ENCODE measurements around the gene NOX5. TPM values are rescaled to one million over a fixed set of nuclear protein-coding genes. Genes with fewer than 3 reads are reported as not detected.

The NOX5 gene
- total RNA-seq, 1 donor from 2014 or later = not detected

DNA sequence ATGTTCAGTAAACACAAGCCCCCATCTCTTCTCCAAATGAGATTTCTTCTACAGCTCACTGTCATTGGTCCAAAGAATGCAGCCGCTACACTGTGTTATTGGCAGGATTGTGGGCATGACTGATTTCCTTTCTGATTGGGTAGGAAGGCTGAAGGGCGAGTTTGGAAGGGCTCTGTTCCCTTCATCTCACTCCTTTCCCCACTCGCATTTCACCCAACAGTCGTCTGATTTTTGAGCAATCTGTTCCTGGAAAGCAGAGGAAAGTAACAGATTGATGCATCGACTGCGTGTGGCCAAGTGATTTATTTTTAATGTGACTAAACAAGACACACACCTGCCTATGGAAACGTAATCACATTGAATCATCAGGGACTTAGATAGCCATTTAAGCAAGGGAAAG is 55.5 kb downstream of the NOX5 start:
- Mint-ChIP-seq H3K36me3 (ENCODE audit: insufficient read depth) (no peaks in the 10 kb centered on the region), H3K4me3 (ENCODE audit: low read depth) (no peak overlapping the region), H3K4me1 (ENCODE audit: low read depth) (peaks cover 4% of the 10 kb centered on the region), H3K27ac (no peak overlapping the region), H3K27me3 (peaks cover 34% of the 10 kb centered on the region), H3K9me3 (ENCODE audit: low read depth) (no peaks in the 10 kb centered on the region)
- no peak for DNase-seq (ENCODE audit: low spot score, unreplicated experiment)
- TF ChIP-seq, protein P1, sequence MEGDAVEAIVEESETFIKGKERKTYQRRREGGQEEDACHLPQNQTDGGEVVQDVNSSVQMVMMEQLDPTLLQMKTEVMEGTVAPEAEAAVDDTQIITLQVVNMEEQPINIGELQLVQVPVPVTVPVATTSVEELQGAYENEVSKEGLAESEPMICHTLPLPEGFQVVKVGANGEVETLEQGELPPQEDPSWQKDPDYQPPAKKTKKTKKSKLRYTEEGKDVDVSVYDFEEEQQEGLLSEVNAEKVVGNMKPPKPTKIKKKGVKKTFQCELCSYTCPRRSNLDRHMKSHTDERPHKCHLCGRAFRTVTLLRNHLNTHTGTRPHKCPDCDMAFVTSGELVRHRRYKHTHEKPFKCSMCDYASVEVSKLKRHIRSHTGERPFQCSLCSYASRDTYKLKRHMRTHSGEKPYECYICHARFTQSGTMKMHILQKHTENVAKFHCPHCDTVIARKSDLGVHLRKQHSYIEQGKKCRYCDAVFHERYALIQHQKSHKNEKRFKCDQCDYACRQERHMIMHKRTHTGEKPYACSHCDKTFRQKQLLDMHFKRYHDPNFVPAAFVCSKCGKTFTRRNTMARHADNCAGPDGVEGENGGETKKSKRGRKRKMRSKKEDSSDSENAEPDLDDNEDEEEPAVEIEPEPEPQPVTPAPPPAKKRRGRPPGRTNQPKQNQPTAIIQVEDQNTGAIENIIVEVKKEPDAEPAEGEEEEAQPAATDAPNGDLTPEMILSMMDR (IDR thresholded peaks at IDR 0.05; ENCODE audit: unreplicated experiment) = no peak

DNA sequence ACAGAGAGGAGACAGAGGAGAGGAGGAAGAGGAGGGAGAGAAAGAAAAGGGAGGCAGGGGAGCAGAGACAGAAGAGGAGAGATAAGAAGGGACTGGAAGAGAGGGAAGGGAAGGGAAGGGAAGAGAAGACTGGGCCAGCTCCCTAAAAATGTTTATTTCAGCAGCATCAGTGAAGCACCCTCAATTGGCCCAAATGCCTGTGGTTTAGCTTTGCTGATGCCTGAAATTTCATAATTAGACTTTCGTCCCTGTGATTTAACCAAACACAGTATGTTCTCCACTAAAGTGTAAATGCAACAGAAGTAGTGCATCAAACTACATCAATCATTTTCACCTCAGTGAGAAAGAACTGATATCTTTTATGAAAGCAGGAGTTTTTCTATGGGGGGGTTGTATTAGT is 55.9 kb downstream of the NOX5 start:
- no peaks in the 10 kb centered on the region for H3K36me3 Mint-ChIP-seq (ENCODE audit: insufficient read depth)

DNA sequence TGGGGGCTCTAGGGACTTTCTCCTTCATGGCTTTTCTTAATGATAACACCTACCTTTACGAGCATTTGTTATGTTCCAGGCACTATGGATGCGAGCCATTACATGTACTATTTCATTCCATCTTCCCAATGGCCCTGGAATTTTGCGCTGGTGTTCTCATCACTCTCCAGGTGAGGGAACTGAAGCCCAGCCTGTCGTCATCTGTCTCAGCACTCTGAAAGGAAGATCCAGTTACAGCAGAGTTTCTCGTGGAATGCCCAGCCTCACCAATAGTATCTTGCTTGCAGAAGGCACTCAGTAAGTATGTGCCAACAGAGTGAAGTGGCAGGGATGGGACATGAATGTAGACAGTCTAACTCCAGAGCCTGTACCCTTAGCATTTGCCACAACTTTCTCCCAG is 56.8 kb downstream of the NOX5 start:
- Mint-ChIP-seq H3K27ac (no peak overlapping the region), H3K4me3 (ENCODE audit: low read depth) (no peak overlapping the region), H3K27me3 (peaks cover 30% of the 10 kb centered on the region), H3K36me3 (ENCODE audit: insufficient read depth) (no peaks in the 10 kb centered on the region), H3K4me1 (ENCODE audit: low read depth) (peaks cover 5% of the 10 kb centered on the region), H3K9me3 (ENCODE audit: low read depth) (no peaks in the 10 kb centered on the region)
- no peak for DNase-seq (ENCODE audit: low spot score, unreplicated experiment)
- TF ChIP-seq, protein P1 (IDR thresholded peaks at IDR 0.05; ENCODE audit: unreplicated experiment) = no peak

More for the DNA sequence above, 55.9 kb downstream of the NOX5 start:
- no peak overlapping the region for H3K4me3 Mint-ChIP-seq (ENCODE audit: low read depth)
- no peak overlapping the region for H3K27ac Mint-ChIP-seq
- no peaks in the 10 kb centered on the region for H3K9me3 Mint-ChIP-seq (ENCODE audit: low read depth)
- H3K4me1 Mint-ChIP-seq (ENCODE audit: low read depth) = peaks cover 5% of the 10 kb centered on the region
- peaks cover 31% of the 10 kb centered on the region for H3K27me3 Mint-ChIP-seq
- no peak for DNase-seq (ENCODE audit: low spot score, unreplicated experiment)
- TF ChIP-seq, protein P1 (IDR thresholded peaks at IDR 0.05; ENCODE audit: unreplicated experiment) = no peak

DNA sequence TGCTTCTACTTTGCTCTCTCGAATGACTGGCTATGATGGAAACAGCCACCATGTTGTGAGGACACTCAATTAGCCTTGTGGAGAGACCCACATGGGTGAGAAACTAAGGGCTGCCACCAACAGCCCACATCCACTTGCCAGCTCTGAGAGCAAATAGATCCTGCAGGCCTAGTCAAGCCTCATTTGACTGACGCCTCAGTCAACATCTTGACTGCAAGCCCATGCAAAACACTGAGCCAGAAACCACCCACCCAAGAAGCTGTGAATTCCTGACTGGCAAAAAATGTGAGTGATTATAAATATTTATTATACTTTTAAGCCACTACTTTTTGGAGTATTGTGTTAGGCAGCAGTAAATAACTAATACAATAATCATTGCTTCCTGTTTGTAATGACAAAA is 58.4 kb downstream of the NOX5 start:
- H3K36me3 Mint-ChIP-seq (ENCODE audit: insufficient read depth) = no peaks in the 10 kb centered on the region
- H3K9me3 Mint-ChIP-seq (ENCODE audit: low read depth) = no peaks in the 10 kb centered on the region

DNA sequence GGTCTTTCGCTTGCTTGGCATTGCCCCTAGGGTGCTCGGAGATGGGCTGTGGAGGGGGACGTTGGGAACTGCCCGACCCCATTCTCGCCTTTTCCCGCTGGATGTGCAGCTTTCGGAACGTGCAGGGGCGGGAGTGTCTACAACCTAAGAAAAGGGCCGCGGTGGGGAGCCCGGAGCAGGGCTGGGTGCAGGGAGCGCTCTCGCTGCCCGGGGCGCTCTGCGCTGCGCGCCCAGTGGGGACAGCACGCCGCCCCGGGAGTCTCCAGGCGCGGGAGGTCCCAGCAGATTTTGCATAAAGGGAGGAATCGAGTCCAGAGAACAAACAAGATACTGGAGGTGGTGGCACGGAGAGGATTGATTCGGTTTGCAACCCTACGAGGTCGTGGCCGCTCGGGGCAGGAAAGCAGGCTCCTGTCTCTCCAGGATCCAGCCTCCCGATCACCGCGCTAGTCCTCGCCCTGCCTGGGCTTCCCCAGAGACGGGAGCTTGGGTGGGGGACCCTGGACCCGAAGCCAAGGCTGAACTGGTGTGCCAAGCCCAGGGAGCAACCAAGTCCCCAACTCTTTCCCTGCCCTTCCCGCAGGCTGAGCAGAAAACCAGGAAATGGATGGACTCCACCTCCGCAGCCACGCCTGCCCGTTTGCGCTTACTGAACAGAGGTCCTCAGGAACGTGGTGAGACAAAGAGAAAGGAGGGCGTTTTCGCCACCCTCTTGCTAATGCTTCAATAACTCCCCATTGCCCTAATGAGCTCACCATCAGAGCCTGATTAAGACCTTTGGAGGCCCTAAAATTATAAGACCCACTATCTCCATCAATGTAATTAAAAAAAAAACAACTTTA is 59.7 kb downstream of the NOX5 start:
- TF ChIP-seq, protein P1 (IDR thresholded peaks at IDR 0.05; ENCODE audit: unreplicated experiment) = peak; percentile 27
- no peaks in the 10 kb centered on the region for H3K36me3 Mint-ChIP-seq (ENCODE audit: insufficient read depth)
- H3K27me3 Mint-ChIP-seq = peaks cover 24% of the 10 kb centered on the region
- peak overlapping the region; percentile 68 for H3K4me3 Mint-ChIP-seq (ENCODE audit: low read depth)
- H3K9me3 Mint-ChIP-seq (ENCODE audit: low read depth) = no peaks in the 10 kb centered on the region
- peaks cover 5% of the 10 kb centered on the region for H3K4me1 Mint-ChIP-seq (ENCODE audit: low read depth)
- peak overlapping the region; percentile 82 for H3K27ac Mint-ChIP-seq
- peak; percentile 34 for DNase-seq (ENCODE audit: low spot score, unreplicated experiment)

More for the DNA sequence above, 58.4 kb downstream of the NOX5 start:
- TF ChIP-seq, protein P1 (IDR thresholded peaks at IDR 0.05; ENCODE audit: unreplicated experiment) = no peak
- no peak overlapping the region for H3K4me3 Mint-ChIP-seq (ENCODE audit: low read depth)
- no peak overlapping the region for H3K27ac Mint-ChIP-seq
- H3K4me1 Mint-ChIP-seq (ENCODE audit: low read depth) = peaks cover 5% of the 10 kb centered on the region
- peaks cover 24% of the 10 kb centered on the region for H3K27me3 Mint-ChIP-seq
- DNase-seq (ENCODE audit: low spot score, unreplicated experiment) = no peak
